Posterior cingulate gyrus (tissue), 11 donors: Measurements from ENCODE around the gene GRAMD4.

Experiments used
- DNase-seq, 10 donors: peaks; one replicate each; pipeline versions ENCODE4 v3.0.0 to v3.0.0-alpha.2; 2020 to 2021; ENCODE audit warnings: mixed read lengths in 3 of 10
- intact Hi-C: fragments of 100-400 bp; cut with DNase I; formaldehyde crosslinking; loops from one replicate; pipeline ENCODE4 v1.15.1; 2023

The GRAMD4 gene

GRCh38 chr22:46593996-46594946 lies 25.9 kb upstream of the GRAMD4 start:
- no peak for DNase-seq
- intact Hi-C loops, result no loop called here

DNA sequence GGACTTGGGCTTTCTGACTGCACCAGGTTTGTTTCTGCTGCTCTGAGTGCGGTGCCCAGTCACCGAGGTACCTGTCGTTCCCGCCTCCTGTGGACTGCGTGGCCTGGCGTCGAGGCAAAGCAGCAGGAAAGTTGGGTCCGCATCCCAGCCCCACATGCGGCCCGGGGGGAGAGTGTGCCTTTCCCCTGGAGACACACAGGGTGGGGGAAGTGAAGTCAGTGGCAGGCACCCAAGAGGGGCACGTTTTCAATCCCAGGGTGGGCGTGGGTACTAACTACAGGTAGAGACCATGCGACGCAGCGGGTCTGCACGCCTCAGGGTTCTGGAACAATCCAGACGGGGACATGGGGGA lies 25.3 kb upstream of the GRAMD4 start:
- no peak for DNase-seq
- intact Hi-C loops, result no loop called here

GRCh38 chr22:46595545-46595944 lies 24.6 kb upstream of the GRAMD4 start:
- intact Hi-C loops, result no loop called here
- DNase-seq, result no peak

DNA sequence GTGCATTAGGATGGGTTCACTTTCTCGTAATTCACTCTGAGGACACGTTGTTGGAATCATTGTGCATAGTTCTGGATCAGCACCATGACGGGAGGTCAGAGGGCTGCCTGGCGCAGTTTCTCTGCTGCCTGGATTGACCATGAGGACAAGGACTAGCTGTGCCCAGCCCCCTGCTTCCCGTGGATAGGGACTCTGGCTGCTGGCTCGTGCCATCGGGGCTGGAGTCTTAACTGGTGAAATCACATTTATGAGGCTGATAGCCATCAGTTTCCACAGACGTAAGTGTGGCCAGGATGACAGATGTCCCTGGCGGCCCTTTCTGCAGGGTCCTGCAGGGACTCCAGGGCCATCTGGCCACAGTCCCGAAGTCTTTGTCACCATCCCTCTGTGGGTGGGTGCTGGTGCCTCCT lies 24.1 kb upstream of the GRAMD4 start:
- DNase-seq, result no peak
- intact Hi-C loops, result no loop called here

GRCh38 chr22:46596819-46597218 lies 23.4 kb upstream of the GRAMD4 start:
- DNase-seq, result no peak
- intact Hi-C loops, result no loop called here

GRCh38 chr22:46598224-46598623 lies 22.0 kb upstream of the GRAMD4 start:
- intact Hi-C loops, result no loop called here
- DNase-seq, result no peak

DNA sequence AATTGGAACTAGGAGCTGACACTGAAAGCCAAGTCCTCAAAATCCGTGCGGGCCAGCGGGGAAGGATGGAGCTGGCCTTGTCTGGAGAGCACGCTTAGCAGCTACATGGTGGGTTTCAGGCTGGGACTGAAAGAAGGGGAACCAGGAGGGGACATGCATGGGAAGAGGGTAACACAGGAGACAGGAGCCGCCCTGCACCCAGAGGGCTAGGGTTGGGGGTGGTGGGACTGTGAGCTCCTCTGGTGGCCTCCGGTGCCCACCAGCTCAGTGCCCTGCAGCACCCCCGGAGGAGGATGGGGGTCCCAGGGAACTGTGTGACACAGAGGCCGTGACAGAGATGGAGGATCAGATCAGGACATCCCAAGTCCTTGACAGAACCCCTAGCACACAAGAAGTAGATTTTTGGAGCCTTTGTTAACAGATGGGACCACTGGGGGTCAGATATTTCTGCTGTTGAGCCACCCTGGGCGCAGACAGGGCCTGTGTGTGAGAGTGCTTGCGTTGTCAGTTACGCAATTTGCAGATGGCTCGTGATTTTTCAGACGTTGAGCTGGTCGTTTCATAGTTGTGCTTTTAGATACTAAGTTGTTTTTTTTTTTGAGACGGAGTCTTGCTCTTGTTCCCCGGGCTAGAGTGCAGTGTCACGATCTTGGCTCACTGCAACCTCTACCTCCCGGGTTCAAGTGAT lies 21.3 kb upstream of the GRAMD4 start:
- intact Hi-C loops, result no loop called here
- no peak for DNase-seq

- DNase-seq, result no peak
- intact Hi-C loops, result no loop called here
Measured at GRCh38 chr22:46600273-46600796, 19.9 kb upstream of the GRAMD4 start.

DNA sequence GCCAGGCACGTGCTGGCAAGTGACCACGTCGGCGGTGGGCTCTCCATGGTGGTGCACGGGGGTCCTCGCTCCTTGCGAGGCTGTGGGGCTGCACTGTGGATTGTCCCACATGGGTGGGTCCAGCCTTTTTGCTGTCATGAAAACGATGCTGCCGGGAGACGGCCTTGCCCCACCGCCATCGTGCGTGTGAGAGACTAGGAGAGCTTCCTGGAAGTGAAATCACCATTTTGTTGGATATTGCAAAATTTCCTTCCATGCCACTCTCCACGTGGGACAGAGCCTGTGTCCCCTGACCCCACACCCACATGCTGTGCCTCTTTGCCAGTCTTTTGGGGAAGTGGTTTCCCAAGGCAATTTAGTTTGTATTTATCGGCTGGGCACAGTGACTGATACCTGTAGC lies 18.2 kb upstream of the GRAMD4 start:
- intact Hi-C loops, result no loop called here

DNA sequence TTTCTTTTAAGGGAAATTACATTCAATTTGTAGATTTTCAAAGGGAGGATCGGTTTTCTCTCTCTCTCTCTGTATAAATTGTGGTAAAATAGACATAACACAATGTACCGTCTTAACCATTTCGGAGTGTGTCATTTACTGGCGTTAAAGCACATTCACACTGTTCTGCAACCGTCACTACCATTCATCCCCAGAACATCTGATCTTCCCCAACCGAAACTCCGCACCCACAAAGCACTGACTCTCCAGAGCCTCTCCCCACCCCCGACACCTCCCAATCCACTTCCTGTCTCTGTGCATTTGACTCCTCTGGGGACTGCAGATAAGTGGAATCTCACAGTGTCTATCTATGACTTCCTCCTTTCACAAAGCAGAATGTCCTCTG lies 15.9 kb upstream of the GRAMD4 start:
- DNase-seq, result peak in 4 of 10 donors; percentile 44 to 76 (median 57)
- intact Hi-C loops, result no loop called here

More for the DNA sequence above, 18.2 kb upstream of the GRAMD4 start:
- no peak for DNase-seq

GRCh38 chr22:46605117-46605516 lies 15.1 kb upstream of the GRAMD4 start:
- no peak for DNase-seq
- intact Hi-C loops, result no loop called here

GRCh38 chr22:46606886-46607285 lies 13.3 kb upstream of the GRAMD4 start:
- intact Hi-C loops, result no loop called here
- DNase-seq, result peak in 1 of 10 donors; percentile 3

DNA sequence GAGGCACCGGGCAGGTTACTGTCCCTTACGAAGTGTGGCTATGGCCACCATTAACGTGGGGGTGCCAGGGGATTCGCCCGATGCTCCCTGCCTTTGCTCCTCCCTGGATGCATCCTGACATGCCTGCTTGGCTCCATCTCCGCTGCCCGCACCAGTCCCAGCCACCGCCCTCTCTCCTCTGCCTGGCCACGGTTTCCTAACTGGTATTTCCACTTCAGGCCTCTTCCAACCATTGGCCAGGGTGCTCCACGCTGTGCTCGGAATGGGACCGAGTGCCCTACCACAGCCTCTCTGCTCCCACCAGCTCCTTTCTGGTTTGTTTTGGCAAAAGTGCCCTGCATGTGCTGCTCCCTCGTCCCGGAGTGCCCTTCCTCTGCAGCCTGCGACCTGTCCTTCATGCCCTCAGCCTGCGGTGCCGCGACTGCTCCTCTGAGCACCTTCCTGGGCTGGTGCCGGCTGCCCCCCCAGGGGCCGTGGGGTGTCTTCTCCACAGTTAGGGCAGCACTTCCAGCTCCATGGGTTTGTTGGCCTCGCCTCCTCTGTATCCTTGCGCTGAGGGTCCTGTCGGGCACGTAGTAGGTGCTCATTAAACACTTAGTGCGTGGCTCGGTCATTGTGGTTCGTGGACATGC lies 12.6 kb upstream of the GRAMD4 start:
- intact Hi-C loops, result no loop called here

GRCh38 chr22:46609175-46609690 lies 11.0 kb upstream of the GRAMD4 start:
- intact Hi-C loops, result no loop called here
- peak in 1 of 10 donors; percentile 6 for DNase-seq

More for the DNA sequence above, 12.6 kb upstream of the GRAMD4 start:
- DNase-seq, result no peak

GRCh38 chr22:46609724-46610201 lies 10.4 kb upstream of the GRAMD4 start:
- intact Hi-C loops, result no loop called here
- DNase-seq, result no peak

DNA sequence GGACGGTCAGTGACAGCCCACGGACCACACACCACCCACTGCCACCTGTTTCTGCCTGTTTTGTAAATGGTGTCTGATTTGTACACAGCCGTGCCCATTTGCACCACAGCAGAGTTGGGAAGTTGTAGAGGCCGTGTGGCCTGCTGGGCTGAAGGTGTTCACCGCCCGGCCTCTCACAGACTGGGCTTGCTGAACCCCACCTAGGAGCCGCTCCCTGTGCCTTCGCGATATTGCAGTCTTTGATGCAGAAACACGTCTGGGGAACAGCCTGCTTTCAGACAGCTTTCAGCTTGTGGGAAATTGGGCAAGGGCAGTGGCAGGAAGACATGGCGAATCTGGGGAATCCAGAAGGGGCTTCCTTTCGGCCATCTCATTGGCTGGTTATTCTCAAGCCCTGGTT lies 9.8 kb upstream of the GRAMD4 start:
- DNase-seq, result peak in 1 of 10 donors; percentile 4

GRCh38 chr22:46611189-46611588 lies 9.0 kb upstream of the GRAMD4 start:
- intact Hi-C loops, result no loop called here

More for the DNA sequence above, 9.8 kb upstream of the GRAMD4 start:
- intact Hi-C loops, result no loop called here

DNA sequence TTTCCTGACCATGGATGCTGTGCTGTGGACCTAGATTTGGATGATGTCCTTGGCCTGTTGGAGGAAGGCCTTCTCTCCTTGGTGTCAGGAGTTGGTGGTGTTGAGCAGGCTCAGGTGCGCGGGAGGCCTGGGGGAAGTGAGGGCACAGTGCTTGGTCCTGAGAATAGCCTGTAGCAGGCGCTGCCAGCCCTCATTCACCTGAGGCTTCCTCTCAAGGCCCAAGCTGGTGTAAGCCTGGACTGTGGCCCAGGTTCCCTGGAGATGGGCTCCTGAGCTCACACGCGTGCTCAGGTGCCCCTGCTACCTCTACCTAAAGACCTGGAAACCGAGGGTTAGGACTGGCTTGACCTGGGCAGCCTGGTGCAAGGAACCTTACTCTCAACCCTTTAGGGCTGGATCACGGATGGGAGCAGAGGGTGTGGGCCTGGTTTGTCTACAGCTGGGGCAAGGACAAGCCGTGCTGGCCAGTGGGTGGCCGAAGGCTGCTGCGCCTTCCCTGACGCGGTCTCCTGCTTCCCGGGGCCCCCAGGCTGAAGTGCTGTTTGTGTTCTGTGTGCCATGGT lies 7.8 kb upstream of the GRAMD4 start:
- intact Hi-C loops, result no loop called here
- DNase-seq, result no peak

More at GRCh38 chr22:46611189-46611588, 9.0 kb upstream of the GRAMD4 start:
- DNase-seq, result no peak

DNA sequence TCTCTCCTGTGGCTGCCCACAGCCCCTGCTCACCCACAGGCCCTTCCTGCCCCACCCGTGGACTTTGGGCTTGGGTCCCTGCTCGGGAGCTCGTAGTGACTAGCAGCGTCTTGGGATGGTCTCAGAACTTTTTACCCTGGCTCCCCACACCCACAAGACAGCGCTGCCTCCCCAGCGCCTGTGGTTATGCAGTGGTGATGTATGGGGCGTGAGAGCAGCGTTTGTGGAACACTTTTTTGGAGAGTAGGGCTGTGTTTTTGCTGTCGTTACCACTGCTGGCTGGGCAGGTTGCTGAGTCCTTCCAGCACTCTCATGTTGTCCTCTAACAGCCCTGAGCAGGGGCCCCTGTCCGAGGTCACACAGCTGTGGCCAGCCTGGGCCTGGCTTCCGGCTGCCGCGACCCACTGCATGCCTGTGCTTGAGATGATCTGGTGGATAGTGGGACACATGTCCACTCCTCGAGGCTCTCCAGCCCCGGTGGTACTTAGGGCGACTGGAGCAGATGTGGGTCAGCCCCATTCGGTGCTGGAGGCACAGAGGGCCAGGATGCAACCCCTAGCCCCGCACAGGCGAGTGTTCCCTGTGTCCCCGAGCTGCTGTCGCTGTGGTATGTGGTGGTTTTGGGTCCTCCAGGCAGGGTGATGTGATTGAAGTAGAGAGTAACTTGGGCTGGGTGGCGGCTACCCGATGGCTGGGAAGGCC lies 7.1 kb upstream of the GRAMD4 start:
- intact Hi-C loops, result no loop called here
- DNase-seq, result no peak

GRCh38 chr22:46613606-46614021 lies 6.6 kb upstream of the GRAMD4 start:
- intact Hi-C loops, result no loop called here
- DNase-seq, result no peak
